Measurements from ENCODE around the gene COL15A1.

Gene COL15A1

DNA sequence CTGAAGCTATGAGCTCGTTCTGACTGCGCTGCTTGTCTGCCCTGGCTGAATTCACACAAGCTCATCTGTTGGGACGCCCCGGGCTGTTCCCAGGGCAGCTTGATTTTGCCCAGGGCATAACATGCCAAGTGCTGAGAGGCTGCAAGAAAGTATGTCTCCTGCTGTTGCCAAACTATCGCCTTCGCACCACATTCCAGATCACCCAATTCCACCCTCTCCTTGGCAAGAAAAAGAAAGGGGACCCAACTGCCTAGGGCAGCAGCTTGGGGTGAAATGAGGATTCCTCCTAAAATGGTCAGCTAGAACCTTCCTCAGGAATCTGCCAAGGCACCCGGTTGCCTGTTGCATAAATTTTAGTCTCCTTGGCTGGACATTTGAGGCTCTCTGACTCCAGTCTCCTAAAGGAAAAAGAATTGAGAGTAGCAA lies 21.2 kb downstream of the COL15A1 start:
- TF ChIP-seq, protein P1, sequence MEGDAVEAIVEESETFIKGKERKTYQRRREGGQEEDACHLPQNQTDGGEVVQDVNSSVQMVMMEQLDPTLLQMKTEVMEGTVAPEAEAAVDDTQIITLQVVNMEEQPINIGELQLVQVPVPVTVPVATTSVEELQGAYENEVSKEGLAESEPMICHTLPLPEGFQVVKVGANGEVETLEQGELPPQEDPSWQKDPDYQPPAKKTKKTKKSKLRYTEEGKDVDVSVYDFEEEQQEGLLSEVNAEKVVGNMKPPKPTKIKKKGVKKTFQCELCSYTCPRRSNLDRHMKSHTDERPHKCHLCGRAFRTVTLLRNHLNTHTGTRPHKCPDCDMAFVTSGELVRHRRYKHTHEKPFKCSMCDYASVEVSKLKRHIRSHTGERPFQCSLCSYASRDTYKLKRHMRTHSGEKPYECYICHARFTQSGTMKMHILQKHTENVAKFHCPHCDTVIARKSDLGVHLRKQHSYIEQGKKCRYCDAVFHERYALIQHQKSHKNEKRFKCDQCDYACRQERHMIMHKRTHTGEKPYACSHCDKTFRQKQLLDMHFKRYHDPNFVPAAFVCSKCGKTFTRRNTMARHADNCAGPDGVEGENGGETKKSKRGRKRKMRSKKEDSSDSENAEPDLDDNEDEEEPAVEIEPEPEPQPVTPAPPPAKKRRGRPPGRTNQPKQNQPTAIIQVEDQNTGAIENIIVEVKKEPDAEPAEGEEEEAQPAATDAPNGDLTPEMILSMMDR (IDR thresholded peaks at IDR 0.05; ENCODE audit: borderline replicate concordance, control extremely low read depth, extremely low read depth, insufficient read depth, missing control alignments), result no peak
- in situ Hi-C loops (cut with MboI; ENCODE audit: low sequenced_read_pairs, unreplicated experiment), result no loop called here
- DNase-seq (ENCODE audit: low spot score), result no peak

DNA sequence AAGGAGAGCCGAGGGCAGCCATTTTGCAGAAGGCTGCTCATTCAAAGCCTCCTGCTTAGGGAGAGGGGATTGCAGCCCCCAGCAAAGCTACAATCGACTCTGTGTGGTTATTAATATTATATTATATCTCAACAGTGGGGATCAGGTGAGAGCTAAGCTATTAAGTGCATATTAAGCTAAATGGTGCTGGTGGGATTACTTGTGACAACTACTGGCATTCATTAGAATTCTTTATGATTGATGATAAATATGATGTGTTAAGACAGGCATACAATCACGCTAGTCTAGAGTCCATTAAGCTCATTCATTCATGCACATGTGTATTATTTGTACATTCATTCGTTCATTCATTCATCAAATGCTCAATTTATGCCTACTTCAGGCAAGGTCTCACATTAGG lies 23.0 kb downstream of the COL15A1 start:
- TF ChIP-seq, protein P1 (IDR thresholded peaks at IDR 0.05; ENCODE audit: borderline replicate concordance, control extremely low read depth, extremely low read depth, insufficient read depth, missing control alignments), result no peak
- no peak for DNase-seq (ENCODE audit: low spot score)
- in situ Hi-C loops (cut with MboI; ENCODE audit: low sequenced_read_pairs, unreplicated experiment), result no loop called here

DNA sequence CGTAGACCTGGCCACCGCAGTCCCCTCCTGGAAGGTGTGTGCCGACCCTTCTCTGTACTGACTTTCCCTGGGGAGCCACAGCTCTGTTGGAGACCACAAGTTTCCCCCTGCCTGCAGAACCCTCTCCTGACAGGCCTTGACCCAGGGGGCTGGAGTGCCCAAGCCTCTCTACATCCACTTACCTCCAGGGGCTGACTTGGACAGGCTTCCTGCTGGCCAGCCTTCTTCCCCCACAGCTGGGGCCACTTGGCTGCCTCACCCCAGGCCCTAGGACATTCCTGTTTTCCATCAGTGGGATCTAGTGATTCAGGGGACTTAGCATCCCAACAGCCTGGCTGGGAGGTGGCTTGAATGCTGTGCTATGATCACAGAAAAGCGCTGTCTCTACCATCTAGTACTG lies 23.6 kb downstream of the COL15A1 start:
- DNase-seq (ENCODE audit: low spot score), result no peak
- TF ChIP-seq, protein P1 (IDR thresholded peaks at IDR 0.05; ENCODE audit: borderline replicate concordance, control extremely low read depth, extremely low read depth, insufficient read depth, missing control alignments), result no peak
- in situ Hi-C loops (cut with MboI; ENCODE audit: low sequenced_read_pairs, unreplicated experiment), result no loop called here

DNA sequence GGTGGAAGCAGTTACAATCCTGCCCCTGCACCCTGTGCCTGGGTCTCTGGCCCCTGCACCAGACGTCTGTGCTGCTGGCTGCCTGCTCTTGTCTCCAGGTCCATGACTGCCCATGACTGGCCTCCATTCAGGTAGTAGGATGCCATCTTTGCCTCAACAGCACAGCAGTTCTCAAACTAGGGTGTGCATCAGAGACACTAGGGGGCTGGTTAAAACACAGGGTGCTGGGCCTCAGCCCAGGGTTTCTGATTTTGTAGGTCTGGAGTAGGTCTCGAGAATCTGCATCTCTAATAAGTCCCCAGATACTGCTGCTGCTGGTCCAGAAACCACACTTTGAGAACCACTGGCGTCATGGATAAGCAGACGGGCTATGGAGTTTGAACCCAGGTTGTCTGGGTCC lies 24.0 kb downstream of the COL15A1 start:
- TF ChIP-seq, protein P1 (IDR thresholded peaks at IDR 0.05; ENCODE audit: borderline replicate concordance, control extremely low read depth, extremely low read depth, insufficient read depth, missing control alignments), result no peak
- in situ Hi-C loops (cut with MboI; ENCODE audit: low sequenced_read_pairs, unreplicated experiment), result no loop called here
- DNase-seq (ENCODE audit: low spot score), result no peak

DNA sequence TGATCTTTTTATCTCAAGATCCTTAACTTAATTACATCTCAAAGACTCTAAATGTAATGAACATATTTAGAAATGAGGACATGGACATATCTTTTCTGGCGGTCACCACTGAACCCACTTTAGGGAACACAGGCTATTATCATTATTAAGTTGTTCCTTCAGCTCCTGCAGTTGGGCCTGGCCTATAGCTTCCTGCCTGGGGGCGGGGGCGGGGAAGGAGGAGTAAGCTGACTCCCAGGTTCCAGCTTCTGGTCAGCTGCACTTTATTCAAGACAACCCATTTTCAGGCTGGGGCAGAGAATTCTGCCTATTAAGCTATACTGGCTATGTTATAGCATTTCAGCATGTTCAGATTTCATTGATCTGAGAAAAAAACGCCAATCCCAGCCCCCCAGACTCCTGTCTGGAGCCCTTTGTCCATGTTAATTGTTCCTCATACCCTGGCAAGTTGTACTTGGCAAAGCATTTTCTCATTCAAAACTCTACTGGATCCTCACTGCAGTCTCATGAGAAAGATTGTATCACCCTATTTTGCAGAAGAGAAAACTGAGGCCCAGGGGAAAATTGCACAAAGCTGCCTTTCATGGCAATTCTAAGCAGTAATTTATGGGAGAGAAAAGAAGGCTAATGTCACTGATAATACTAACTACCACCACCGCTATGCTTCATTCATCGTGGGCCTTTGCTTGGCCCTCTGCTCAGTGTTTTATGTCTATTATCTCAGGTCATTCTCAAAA lies 25.1 kb downstream of the COL15A1 start:
- in situ Hi-C loops (cut with MboI; ENCODE audit: low sequenced_read_pairs, unreplicated experiment), result no loop called here
- TF ChIP-seq, protein P1 (IDR thresholded peaks at IDR 0.05; ENCODE audit: borderline replicate concordance, control extremely low read depth, extremely low read depth, insufficient read depth, missing control alignments), result no peak
- no peak for DNase-seq (ENCODE audit: low spot score)

DNA sequence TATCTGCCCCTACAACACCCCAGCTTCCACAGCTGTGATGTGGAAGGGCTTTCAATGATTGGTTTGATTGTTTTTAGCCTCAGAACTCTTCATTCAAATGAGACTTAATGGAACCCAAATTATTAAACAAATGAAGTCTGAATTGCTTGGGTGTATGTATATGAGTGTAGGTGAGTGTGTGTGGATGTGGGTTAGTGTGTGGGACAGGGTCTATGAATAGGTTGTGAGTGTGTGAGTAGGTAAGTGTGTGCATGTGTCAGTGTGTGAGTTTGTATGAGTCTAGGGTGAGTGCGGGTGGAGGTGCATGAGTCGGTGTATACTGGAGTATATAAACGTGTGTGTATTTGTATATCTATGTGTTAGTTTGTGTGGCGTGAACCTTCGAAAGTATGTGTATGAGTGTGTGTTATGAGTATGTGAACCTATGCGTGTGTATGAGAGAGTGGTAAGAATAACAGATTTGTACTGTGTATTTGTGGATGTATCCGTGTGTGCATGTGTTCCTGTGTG lies 26.9 kb downstream of the COL15A1 start:
- TF ChIP-seq, protein P1 (IDR thresholded peaks at IDR 0.05; ENCODE audit: borderline replicate concordance, control extremely low read depth, extremely low read depth, insufficient read depth, missing control alignments), result no peak
- no peak for DNase-seq (ENCODE audit: low spot score)
- in situ Hi-C loops (cut with MboI; ENCODE audit: low sequenced_read_pairs, unreplicated experiment), result no loop called here

Data from GM13976 (cell line).